DND-41 (cell line): ENCODE results near the gene RPA4.

Experiments used
- ATAC-seq: fragments of 200-7000 bp; cut with Tn5 transposase; 3 replicates; pipeline ENCODE4 v1.9.1; 2021; ENCODE audit warnings: low read depth; ENCODE audit not compliant: insufficient read depth
- DNase-seq: peaks from one replicate; pipeline ENCODE4 v3.0.0-alpha.2; 2020
- H2AFZ ChIP-seq: 2 replicates; pipeline ENCODE4 v1.6.0; 2012; ENCODE audit warnings: low read depth, low read length
- H3K27ac ChIP-seq: 2 replicates; pipeline ENCODE4 v1.5.1; 2012; ENCODE audit warnings: low read length, inconsistent platforms
- H3K27me3 ChIP-seq: fragments of 200-600 bp; sonication (generic); 2 replicates; pipeline ENCODE4 v1.6.0; 2012; ENCODE audit warnings: low read length, mild to moderate bottlenecking, inconsistent platforms; ENCODE audit not compliant: insufficient read depth, poor library complexity
- H3K36me3 ChIP-seq: 2 replicates; pipeline ENCODE4 v1.5.1; 2012; ENCODE audit warnings: low read length, inconsistent platforms; ENCODE audit not compliant: insufficient read depth
- H3K4me1 ChIP-seq: 2 replicates; pipeline ENCODE4 v1.5.1; 2012; ENCODE audit warnings: mild to moderate bottlenecking, low read length; ENCODE audit not compliant: insufficient read depth
- H3K4me2 ChIP-seq: 2 replicates; pipeline ENCODE4 v1.6.0; 2012; ENCODE audit warnings: mild to moderate bottlenecking, moderate library complexity, low read length, inconsistent platforms; ENCODE audit not compliant: insufficient read depth
- H3K4me3 ChIP-seq, 2 experiments: fragments of 200-600 bp in 1 of 2; shearing (Covaris generic) in 1 of 2; 2 replicates each; pipeline ENCODE4 v1.5.1; 2012 to 2016; ENCODE audit warnings: inconsistent platforms in 2 of 2, low read length in 2 of 2, mild to moderate bottlenecking in 2 of 2, low read depth in 1 of 2, moderate library complexity in 1 of 2
- H3K79me2 ChIP-seq: 2 replicates; pipeline ENCODE4 v1.6.0; 2012; ENCODE audit warnings: low read length, inconsistent platforms; ENCODE audit not compliant: insufficient read depth
- H3K9ac ChIP-seq: 2 replicates; pipeline ENCODE4 v1.6.0; 2012; ENCODE audit warnings: low read depth, mild to moderate bottlenecking, inconsistent platforms, low read length, moderate library complexity
- H3K9me3 ChIP-seq: 2 replicates; pipeline ENCODE4 v1.5.1; 2012; ENCODE audit warnings: low read length, moderate library complexity, mild to moderate bottlenecking, inconsistent platforms; ENCODE audit not compliant: insufficient read depth, severe bottlenecking
- H4K20me1 ChIP-seq: 2 replicates; pipeline ENCODE4 v1.6.0; 2012; ENCODE audit warnings: low read length; ENCODE audit not compliant: insufficient read depth
- CTCF ChIP-seq: IDR thresholded peaks from 2 replicates; pipeline ENCODE4 v1.5.1; 2012; ENCODE audit warnings: borderline replicate concordance, low read length, moderate library complexity, mild to moderate bottlenecking; ENCODE audit not compliant: poor library complexity, severe bottlenecking; ENCODE audit errors: extremely low read depth
- EZH2 ChIP-seq: IDR thresholded peaks from 3 replicates; pipeline ENCODE4 v1.6.1; 2012; ENCODE audit warnings: borderline replicate concordance, low read depth, mild to moderate bottlenecking, moderate library complexity, low read length, inconsistent platforms; ENCODE audit not compliant: severe bottlenecking

RPA4 gene

GRCh38 chrX:96861661-96862060, 22.0 kb upstream of the RPA4 start:
- DNase-seq (no peak), ATAC-seq (no peak)
- Histone ChIP-seq H2AFZ (no peak overlapping the region), H3K79me2 (no peaks in the 10 kb centered on the region), H4K20me1 (no peaks in the 10 kb centered on the region), H3K27me3 (no peaks in the 10 kb centered on the region), H3K4me3 (no peak overlapping the region), H3K36me3 (no peaks in the 10 kb centered on the region), H3K4me1 (no peaks in the 10 kb centered on the region), H3K4me2 (no peak overlapping the region), H3K27ac (no peak overlapping the region), H3K9me3 (no peaks in the 10 kb centered on the region), H3K9ac (no peak overlapping the region)
- TF ChIP-seq EZH2 (no peak), CTCF (no peak)

- TF ChIP-seq CTCF, result no peak
- no peak for TF ChIP-seq EZH2
- Histone ChIP-seq H3K4me2 (no peak overlapping the region), H3K4me3 (no peak overlapping the region), H3K79me2 (no peaks in the 10 kb centered on the region), H3K9me3 (no peaks in the 10 kb centered on the region), H3K36me3 (peaks cover 5% of the 10 kb centered on the region; the same call in 1 of the 2 replicates), H4K20me1 (no peaks in the 10 kb centered on the region), H3K9ac (no peak overlapping the region), H3K4me1 (no peaks in the 10 kb centered on the region), H3K27ac (no peak overlapping the region), H2AFZ (no peak overlapping the region), H3K27me3 (no peaks in the 10 kb centered on the region)
- DNase-seq, result no peak
- no peak for ATAC-seq
Observed at GRCh38 chrX:96884027-96884426, 319 bp downstream of the RPA4 start.

GRCh38 chrX:96889726-96890125, 6.0 kb downstream of the RPA4 start:
- Histone ChIP-seq H3K9ac (no peak overlapping the region), H3K79me2 (no peaks in the 10 kb centered on the region), H3K27me3 (no peaks in the 10 kb centered on the region), H4K20me1 (no peaks in the 10 kb centered on the region), H3K36me3 (no peaks in the 10 kb centered on the region), H3K4me1 (no peaks in the 10 kb centered on the region), H2AFZ (no peak overlapping the region), H3K27ac (no peak overlapping the region), H3K4me3 (no peak overlapping the region), H3K9me3 (no peaks in the 10 kb centered on the region), H3K4me2 (no peak overlapping the region)
- DNase-seq (no peak), ATAC-seq (no peak)
- TF ChIP-seq EZH2 (no peak), CTCF (no peak)

- H3K9ac ChIP-seq, result no peak overlapping the region
- no peaks in the 10 kb centered on the region for H3K9me3 ChIP-seq
- H3K4me3 ChIP-seq, result no peak overlapping the region
- H3K4me2 ChIP-seq, result no peak overlapping the region
- DNase-seq (no peak), ATAC-seq (no peak)
- TF ChIP-seq EZH2 (no peak), CTCF (no peak)
- no peaks in the 10 kb centered on the region for H3K36me3 ChIP-seq
- no peak overlapping the region for H2AFZ ChIP-seq
- H3K27me3 ChIP-seq, result no peaks in the 10 kb centered on the region
- H4K20me1 ChIP-seq, result no peaks in the 10 kb centered on the region
- no peaks in the 10 kb centered on the region for H3K4me1 ChIP-seq
- H3K79me2 ChIP-seq, result no peaks in the 10 kb centered on the region
- no peak overlapping the region for H3K27ac ChIP-seq
Observed at GRCh38 chrX:96906741-96907140, 23.0 kb downstream of the RPA4 start.
